Panc1 (cell line): Measurements from ENCODE around the gene ARHGEF6. TPM values are rescaled to one million over a fixed set of nuclear protein-coding genes. Genes with fewer than 3 reads are reported as not detected.

Source experiments
- ATAC-seq: fragments of 200-7000 bp; cut with Tn5 transposase; 2 replicates; pipeline ENCODE4 v1.9.1; 2020; ENCODE audit warnings: mild to moderate bottlenecking, moderate library complexity
- BruUV-seq: library from RNA; stranded (reverse); fragments of 400-500 nt; replicated peaks from 2 replicates; lab custom pipeline; 2021; lab: Mats Ljungman, UMichigan
- CTCF ChIA-PET: fragments of 300-600 bp; sonication (Branson Sonifier 250); formaldehyde crosslinking; loops from one replicate; lab custom pipeline; 2022; ENCODE audit warnings: antibody characterized with exemption; lab: Charles Lee
- POLR2A ChIA-PET: fragments of 300-600 bp; sonication (Branson Sonifier 250); formaldehyde crosslinking; loops from one replicate; lab custom pipeline; 2022; ENCODE audit warnings: antibody characterized with exemption; lab: Charles Lee
- DNase-seq: peaks from one replicate; pipeline ENCODE4 v3.0.0-alpha.2; 2010; ENCODE audit warnings: low read depth, low spot score
- H3K27ac ChIP-seq: 2 replicates; pipeline ENCODE4 v1.5.1; 2011; ENCODE audit warnings: mild to moderate bottlenecking, low read length, inconsistent platforms
- H3K27me3 ChIP-seq: fragments of 200-500 bp; sonication (Bioruptor generic); 2 replicates; pipeline ENCODE4 v1.6.0; 2014; ENCODE audit warnings: low read length, inconsistent platforms; ENCODE audit not compliant: control insufficient read depth, insufficient read depth
- H3K36me3 ChIP-seq: fragments of 200-500 bp; sonication (Bioruptor generic); 2 replicates; pipeline ENCODE4 v1.5.1; 2014; ENCODE audit warnings: inconsistent platforms, mild to moderate bottlenecking, low read length, moderate library complexity; ENCODE audit not compliant: control insufficient read depth, insufficient read depth
- H3K4me1 ChIP-seq: 2 replicates; pipeline ENCODE4 v1.5.1; 2011; ENCODE audit warnings: inconsistent platforms, mild to moderate bottlenecking, low read length, moderate library complexity; ENCODE audit not compliant: control insufficient read depth, insufficient read depth
- H3K4me3 ChIP-seq, 2 experiments: 2 replicates each; pipeline ENCODE4 v1.5.1; 2011 to 2012; ENCODE audit warnings: low read depth in 2 of 2, low read length in 2 of 2, mild to moderate bottlenecking in 2 of 2, inconsistent platforms in 1 of 2, moderate library complexity in 1 of 2
- H3K9me3 ChIP-seq: fragments of 200-500 bp; sonication (Bioruptor generic); 2 replicates; pipeline ENCODE4 v1.5.1; 2014; ENCODE audit warnings: low read depth, mild to moderate bottlenecking, inconsistent platforms, low read length, moderate library complexity; ENCODE audit not compliant: control insufficient read depth, insufficient read depth
- CTCF ChIP-seq: fragments of 450-650 bp; IDR thresholded peaks from 2 replicates; pipeline ENCODE4 v1.5.1; 2017; ENCODE audit warnings: mild to moderate bottlenecking
- POLR2AphosphoS5 ChIP-seq: IDR thresholded peaks from 2 replicates; pipeline ENCODE4 v1.6.1; 2012; ENCODE audit warnings: mild to moderate bottlenecking, low read depth, low read length, moderate library complexity
- REST ChIP-seq, 2 experiments: IDR thresholded peaks; 2 replicates each; pipeline ENCODE4 v1.6.1; 2011 to 2012; ENCODE audit warnings: low read depth in 2 of 2, control low read depth in 1 of 2, low read length in 1 of 2, mild to moderate bottlenecking in 1 of 2, moderate library complexity in 1 of 2; ENCODE audit not compliant: insufficient read depth in 1 of 2
- SIN3A ChIP-seq: IDR thresholded peaks from 2 replicates; pipeline ENCODE4 v1.6.1; 2012; ENCODE audit warnings: low read depth, mild to moderate bottlenecking, low read length, moderate library complexity, borderline replicate concordance; ENCODE audit not compliant: insufficient read depth
- TCF7L2 ChIP-seq: IDR thresholded peaks from 2 replicates; pipeline ENCODE4 v1.6.1; 2011; ENCODE audit warnings: mild to moderate bottlenecking, low read depth, low read length, inconsistent platforms
- in situ Hi-C: cut with HindIII; loops from 2 replicates; pipeline ENCODE4 v1.10.0; 2016; ENCODE audit warnings: low sequenced_read_pairs, low pct_unique_long_range_greater_than_20kb
- intact Hi-C: fragments of 100-400 bp; cut with micrococcal nuclease; formaldehyde crosslinking; loops from one replicate; pipeline ENCODE4 v1.10.0; 2022; ENCODE audit not compliant: unreplicated experiment
- total RNA-seq: library from RNA; stranded (reverse); gene quantifications from one replicate; pipeline ENCODE4 v1.2.1, GENCODE V29; 2021; ENCODE audit not compliant: unreplicated experiment

The ARHGEF6 gene
- total RNA-seq, 1 experiment from 2014 or later: 35.5 TPM

GRCh38 chrX:136646602-136647239 is 134.0 kb downstream of the ARHGEF6 start:
- POLR2A ChIA-PET: no interaction called here
- Histone ChIP-seq H3K4me1 (no peaks in the 10 kb centered on the region), H3K4me3 (no peak overlapping the region), H3K9me3 (no peaks in the 10 kb centered on the region), H3K27me3 (peaks cover 2% of the 10 kb centered on the region; the same call in 1 of the 2 replicates), H3K27ac (no peak overlapping the region), H3K36me3 (no peaks in the 10 kb centered on the region)
- no TSS peak for BruUV-seq
- no peak for DNase-seq
- ATAC-seq: no peak
- CTCF ChIA-PET: no interaction called here
- TF ChIP-seq CTCF (no peak), REST (IDR thresholded peaks at IDR 0.05; ENCODE audit: insufficient read depth in 1 of 2, low read depth in 2 of 2, low read length in 1 of 2) (no peak), SIN3A (no peak), POLR2AphosphoS5 (no peak), TCF7L2 (no peak)
- in situ Hi-C loops (no loop called here), intact Hi-C loops (no loop called here)

GRCh38 chrX:136643243-136643642 is 137.5 kb downstream of the ARHGEF6 start:
- no peak for TF ChIP-seq POLR2AphosphoS5
- no peak for TF ChIP-seq REST (IDR thresholded peaks at IDR 0.05; ENCODE audit: insufficient read depth in 1 of 2, low read depth in 2 of 2, low read length in 1 of 2)
- TF ChIP-seq CTCF: no peak
- no peak for TF ChIP-seq TCF7L2
- no peak for TF ChIP-seq SIN3A
- in situ Hi-C loops: no loop called here

More at GRCh38 chrX:136643243-136643642, 137.5 kb downstream of the ARHGEF6 start:
- no peak overlapping the region for H3K4me3 ChIP-seq
- ChIA-PET CTCF (no interaction called here), POLR2A (no interaction called here)
- no TSS peak for BruUV-seq
- H3K9me3 ChIP-seq: no peaks in the 10 kb centered on the region
- no peaks in the 10 kb centered on the region for H3K36me3 ChIP-seq
- H3K27me3 ChIP-seq: no peaks in the 10 kb centered on the region; the same call in 1 of the 2 replicates
- DNase-seq: no peak
- intact Hi-C loops: no loop called here
- no peaks in the 10 kb centered on the region for H3K4me1 ChIP-seq
- no peak for ATAC-seq
- H3K27ac ChIP-seq: no peak overlapping the region
